Duodenal mucosa (tissue), 2 donors: ENCODE results near the gene TBC1D10A.

Source experiments
- H3K27ac ChIP-seq: one replicate; pipeline ENCODE4 v1.7.0; 2013; ENCODE audit warnings: low read depth, low read length
- H3K27me3 ChIP-seq, 2 donors: one replicate each; pipeline ENCODE4 v1.7.0; 2013; ENCODE audit warnings: low read length in 2 of 2, control low read depth in 1 of 2; ENCODE audit not compliant: insufficient read depth in 2 of 2, control insufficient read depth in 1 of 2
- H3K36me3 ChIP-seq, 2 donors: one replicate each; pipeline ENCODE4 v1.7.0; 2013; ENCODE audit warnings: low read length in 2 of 2, control low read depth in 1 of 2; ENCODE audit not compliant: insufficient read depth in 2 of 2, control insufficient read depth in 1 of 2
- H3K4me1 ChIP-seq, 2 donors: one replicate each; pipeline ENCODE4 v1.7.0; 2013; ENCODE audit warnings: low read length in 2 of 2, control low read depth in 1 of 2; ENCODE audit not compliant: insufficient read depth in 2 of 2, control insufficient read depth in 1 of 2
- H3K4me3 ChIP-seq, 2 donors: one replicate each; pipeline ENCODE4 v1.7.0; 2013; ENCODE audit warnings: low read length in 2 of 2, low read depth in 1 of 2
- H3K9ac ChIP-seq, 2 donors: one replicate each; pipeline ENCODE4 v1.7.0; 2013; ENCODE audit warnings: low read length in 2 of 2, low read depth in 1 of 2
- H3K9me3 ChIP-seq, 2 donors: one replicate each; pipeline ENCODE4 v1.7.0; 2013; ENCODE audit warnings: low read length in 2 of 2, control low read depth in 1 of 2; ENCODE audit not compliant: control insufficient read depth in 1 of 2

Gene TBC1D10A

GRCh38 chr22:30294830-30295229 lies 31.9 kb downstream of the TBC1D10A start:
- Histone ChIP-seq H3K27me3 (no peaks in the 10 kb centered on the region), H3K4me1 (peaks cover 16 to 18% of the 10 kb centered on the region in 2 donors), H3K4me3 (no peak overlapping the region), H3K9me3 (no peaks in the 10 kb centered on the region), H3K9ac (no peak overlapping the region), H3K27ac (no peak overlapping the region), H3K36me3 (peaks cover 40 to 75% of the 10 kb centered on the region in 2 donors)

DNA sequence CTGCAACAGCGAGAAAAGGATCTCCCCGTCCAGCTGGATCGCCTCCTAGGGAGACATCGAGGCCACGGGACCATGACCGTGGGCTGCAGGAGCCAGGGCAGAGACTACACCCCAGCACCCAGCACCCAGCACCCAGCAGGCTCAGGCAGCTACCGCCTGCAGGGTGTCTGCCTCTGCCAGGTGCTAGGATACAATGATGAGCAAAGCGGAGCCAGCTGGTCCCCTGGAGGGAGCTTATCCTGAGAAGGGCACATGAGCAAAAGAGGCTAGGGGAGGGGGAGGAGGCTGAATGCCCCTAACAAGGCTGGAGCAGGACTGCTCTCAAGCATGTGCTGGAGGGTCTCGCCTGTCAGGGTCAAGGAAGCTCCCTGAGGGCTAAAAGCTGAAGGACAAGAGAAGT lies 32.7 kb downstream of the TBC1D10A start:
- Histone ChIP-seq H3K9me3 (no peaks in the 10 kb centered on the region), H3K4me3 (no peak overlapping the region), H3K9ac (no peak overlapping the region), H3K4me1 (peaks cover 19% of the 10 kb centered on the region in 2 donors), H3K27me3 (no peaks in the 10 kb centered on the region), H3K27ac (no peak overlapping the region), H3K36me3 (peaks cover 36 to 69% of the 10 kb centered on the region in 2 donors)

GRCh38 chr22:30293026-30293425 lies 33.7 kb downstream of the TBC1D10A start:
- H3K36me3 ChIP-seq, result peaks cover 33 to 59% of the 10 kb centered on the region in 2 donors
- no peaks in the 10 kb centered on the region for H3K9me3 ChIP-seq
- H3K27ac ChIP-seq, result no peak overlapping the region
- H3K9ac ChIP-seq, result no peak overlapping the region
- H3K4me3 ChIP-seq, result no peak overlapping the region
- H3K27me3 ChIP-seq, result no peaks in the 10 kb centered on the region
- H3K4me1 ChIP-seq, result peaks cover 25 to 29% of the 10 kb centered on the region in 2 donors

- Histone ChIP-seq H3K27me3 (no peaks in the 10 kb centered on the region), H3K9me3 (no peaks in the 10 kb centered on the region), H3K4me1 (peaks cover 28 to 32% of the 10 kb centered on the region in 2 donors), H3K36me3 (peaks cover 27 to 52% of the 10 kb centered on the region in 2 donors), H3K9ac (no peak overlapping the region), H3K27ac (no peak overlapping the region), H3K4me3 (no peak overlapping the region)
Observed at GRCh38 chr22:30292069-30292970, 34.4 kb downstream of the TBC1D10A start.

- H3K4me3 ChIP-seq, result no peak overlapping the region
- H3K9me3 ChIP-seq, result no peaks in the 10 kb centered on the region
- H3K9ac ChIP-seq, result peak overlapping the region in 1 of 2 donors; percentile 26
- H3K4me1 ChIP-seq, result peaks cover 28 to 36% of the 10 kb centered on the region in 2 donors
- H3K36me3 ChIP-seq, result peaks cover 18 to 43% of the 10 kb centered on the region in 2 donors
- peak overlapping the region; percentile 65 for H3K27ac ChIP-seq
- no peaks in the 10 kb centered on the region for H3K27me3 ChIP-seq
Observed at GRCh38 chr22:30291058-30291892, 35.5 kb downstream of the TBC1D10A start.

DNA sequence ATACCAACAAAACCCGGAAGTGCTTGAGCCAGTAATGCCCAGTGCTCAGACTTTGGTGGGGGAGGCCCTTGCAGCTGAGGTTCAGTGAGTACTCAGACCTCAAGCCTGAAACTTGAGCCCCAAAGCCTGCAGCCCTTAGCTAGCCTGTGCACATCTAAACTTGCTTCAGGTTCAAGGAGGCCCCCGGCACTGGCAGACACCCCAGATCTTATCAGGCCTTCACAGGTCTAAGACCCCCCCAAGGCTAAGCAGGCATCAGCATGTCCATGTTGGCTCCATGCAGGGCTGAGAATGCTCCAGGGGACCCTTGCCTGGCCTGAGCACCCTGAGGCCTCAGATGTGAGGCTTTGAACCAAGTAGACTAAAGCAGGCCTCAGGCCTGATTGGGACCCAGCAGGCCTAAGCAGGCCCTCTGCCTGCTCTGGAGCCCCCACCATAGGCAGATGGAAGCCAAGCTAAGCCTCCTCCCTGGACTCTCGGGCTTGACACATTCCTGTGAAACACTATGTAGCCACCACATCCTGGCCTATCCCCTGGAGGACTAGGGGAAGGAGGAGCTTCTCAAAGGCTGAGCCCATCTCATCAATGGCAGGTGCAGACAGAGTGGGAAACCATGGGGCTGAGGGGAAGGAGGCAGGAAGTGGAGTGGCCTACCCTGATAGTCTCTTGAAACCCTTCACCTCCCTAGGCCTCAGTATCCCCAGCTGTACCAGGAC lies 36.2 kb downstream of the TBC1D10A start:
- Histone ChIP-seq H3K4me1 (peaks cover 28 to 36% of the 10 kb centered on the region in 2 donors), H3K9ac (peak overlapping the region; percentile 23 to 43), H3K9me3 (no peaks in the 10 kb centered on the region), H3K27me3 (no peaks in the 10 kb centered on the region), H3K36me3 (peaks cover 15 to 36% of the 10 kb centered on the region in 2 donors), H3K4me3 (peak overlapping the region in 1 of 2 donors; percentile 67), H3K27ac (peak overlapping the region; percentile 65)

GRCh38 chr22:30289980-30290313 lies 36.8 kb downstream of the TBC1D10A start:
- peaks cover 15 to 35% of the 10 kb centered on the region in 2 donors for H3K36me3 ChIP-seq
- H3K4me3 ChIP-seq, result peak overlapping the region; percentile 67 to 82
- H3K9ac ChIP-seq, result peak overlapping the region; percentile 23 to 43
- H3K27ac ChIP-seq, result peak overlapping the region; percentile 65
- H3K9me3 ChIP-seq, result no peaks in the 10 kb centered on the region
- peaks cover 28 to 36% of the 10 kb centered on the region in 2 donors for H3K4me1 ChIP-seq
- no peaks in the 10 kb centered on the region for H3K27me3 ChIP-seq

- Histone ChIP-seq H3K9ac (peak within 1 kb of the TSS; percentile 61 to 69), H3K4me3 (peak within 1 kb of the TSS; percentile 82), H3K4me1 (peaks cover 28 to 36% of the 10 kb centered on the region in 2 donors), H3K27me3 (no peaks in the 10 kb centered on the region), H3K27ac (peak within 1 kb of the TSS; percentile 71), H3K36me3 (peaks cover 13 to 29% of the 10 kb centered on the region in 2 donors), H3K9me3 (no peaks in the 10 kb centered on the region)
Observed at GRCh38 chr22:30289141-30289979, 37.4 kb downstream of the TBC1D10A start, which contains the start of gene CASTOR1. TSS of gene CASTOR1 (minus strand) at chr22:30289505. CDS start at chr22:30289497, 8 bp downstream.
